Sigmoid colon (tissue), 3 donors: ENCODE data around the gene RAD51AP1.

Source experiments
- POLR2A ChIP-seq, 2 donors: fragments of 450-650 bp; IDR thresholded peaks; one replicate each; pipeline ENCODE4 v1.6.1; 2016; ENCODE audit warnings: antibody characterized with exemption in 2 of 2, mild to moderate bottlenecking in 2 of 2, moderate library complexity in 2 of 2
- TF ChIP-seq, protein P1 (sequence below), 4 experiments: fragments of 450-650 bp in 3 of 4; fragments of 200-600 bp in 1 of 4; IDR thresholded peaks; one replicate each; pipeline ENCODE4 v1.5.1; 2016 to 2019; ENCODE audit warnings: antibody characterized with exemption in 4 of 4, mild to moderate bottlenecking in 3 of 4, moderate library complexity in 2 of 4

DNA sequence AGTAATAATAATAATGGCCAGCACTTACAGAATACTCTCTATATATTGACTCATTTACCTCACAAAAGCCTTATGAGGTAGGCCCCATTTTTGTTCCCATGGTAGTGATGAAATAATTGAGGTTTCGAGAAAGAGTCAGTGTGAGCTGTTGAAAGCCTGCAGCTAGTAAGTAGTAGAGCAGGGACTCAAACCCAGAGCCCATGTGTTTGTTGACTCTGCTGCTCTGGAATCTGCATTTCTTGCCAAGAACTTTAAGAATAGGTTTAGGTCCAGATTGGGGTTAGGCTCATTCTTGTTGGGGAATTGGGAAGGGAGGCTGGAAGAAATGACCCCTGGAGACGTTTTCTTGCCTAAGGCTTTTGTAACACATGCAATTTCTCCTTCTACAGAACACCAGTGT is 51.3 kb downstream of the RAD51AP1 start:
- no peak for TF ChIP-seq POLR2A (IDR thresholded peaks at IDR 0.05)
- TF ChIP-seq, protein P1, sequence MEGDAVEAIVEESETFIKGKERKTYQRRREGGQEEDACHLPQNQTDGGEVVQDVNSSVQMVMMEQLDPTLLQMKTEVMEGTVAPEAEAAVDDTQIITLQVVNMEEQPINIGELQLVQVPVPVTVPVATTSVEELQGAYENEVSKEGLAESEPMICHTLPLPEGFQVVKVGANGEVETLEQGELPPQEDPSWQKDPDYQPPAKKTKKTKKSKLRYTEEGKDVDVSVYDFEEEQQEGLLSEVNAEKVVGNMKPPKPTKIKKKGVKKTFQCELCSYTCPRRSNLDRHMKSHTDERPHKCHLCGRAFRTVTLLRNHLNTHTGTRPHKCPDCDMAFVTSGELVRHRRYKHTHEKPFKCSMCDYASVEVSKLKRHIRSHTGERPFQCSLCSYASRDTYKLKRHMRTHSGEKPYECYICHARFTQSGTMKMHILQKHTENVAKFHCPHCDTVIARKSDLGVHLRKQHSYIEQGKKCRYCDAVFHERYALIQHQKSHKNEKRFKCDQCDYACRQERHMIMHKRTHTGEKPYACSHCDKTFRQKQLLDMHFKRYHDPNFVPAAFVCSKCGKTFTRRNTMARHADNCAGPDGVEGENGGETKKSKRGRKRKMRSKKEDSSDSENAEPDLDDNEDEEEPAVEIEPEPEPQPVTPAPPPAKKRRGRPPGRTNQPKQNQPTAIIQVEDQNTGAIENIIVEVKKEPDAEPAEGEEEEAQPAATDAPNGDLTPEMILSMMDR (IDR thresholded peaks at IDR 0.05) = no peak
